Stimulated activated CD8-positive, alpha-beta memory T cell treated with anti-CD3 and anti-CD28 coated beads, Interleukin-12 subunit alpha, Interleukin-12 subunit beta, amount 100 ng/mL, for 4 hours (primary cell): ENCODE results near the gene TMOD1.
"Not testable (repeated sequence)": the region's sequence is repeated elsewhere in the genome, so short reads cannot be mapped to it uniquely, and the experiment has no call there.

Experiments used
- DNase-seq: peaks from one replicate; pipeline ENCODE4 v3.0.0-alpha.2; 2020; ENCODE audit warnings: low read depth

TMOD1 gene

GRCh38 chr9:97501177-97501971 lies at the start of gene TMOD1:
TSS of gene TMOD1 (plus strand) at chr9:97501666. CDS start at chr9:97524189, 22,523 bp downstream.
- peak; percentile 27 for DNase-seq

DNA sequence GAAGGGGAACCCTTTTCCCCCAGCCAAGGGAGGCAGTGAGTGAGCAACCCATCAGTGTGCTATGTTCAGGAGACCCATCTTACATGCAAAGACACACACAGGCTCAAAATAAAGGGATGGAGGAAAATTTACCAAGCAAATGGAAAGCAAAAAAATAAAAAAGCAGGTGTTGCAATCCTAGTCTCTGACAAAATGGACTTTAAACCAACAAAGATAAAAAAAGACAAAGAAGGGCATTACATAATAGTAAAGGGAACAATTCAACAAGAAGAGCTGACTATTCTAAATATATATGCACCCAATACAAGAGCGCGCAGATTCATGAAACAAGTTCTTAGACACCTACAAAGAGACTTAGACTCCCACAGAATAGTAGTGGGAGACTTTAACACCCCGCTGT lies 47.9 kb upstream of the TMOD1 start:
- DNase-seq: not testable (repeated sequence)

DNA sequence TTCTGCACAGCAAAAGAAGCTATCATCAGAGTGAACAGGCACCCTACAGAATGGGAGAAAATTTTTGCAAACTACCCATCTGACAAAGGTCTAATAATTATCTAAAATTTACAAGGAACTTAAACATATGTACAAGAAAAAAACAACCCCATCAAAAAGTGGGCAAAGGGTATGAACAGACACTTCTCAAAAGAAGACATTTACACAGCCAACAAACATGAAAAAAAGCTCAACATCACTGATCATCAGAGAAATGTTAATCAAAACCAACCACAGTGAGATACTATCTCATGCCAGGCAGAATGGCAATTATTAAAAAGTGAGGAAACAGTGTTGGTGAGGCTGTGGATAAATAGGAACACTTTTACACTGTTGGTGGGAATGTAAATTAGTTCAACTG lies 44.6 kb upstream of the TMOD1 start:
- not testable (repeated sequence) for DNase-seq

- DNase-seq: no peak
Measured at GRCh38 chr9:97459326-97459725, 42.1 kb upstream of the TMOD1 start.

GRCh38 chr9:97462159-97462558 lies 39.3 kb upstream of the TMOD1 start:
- DNase-seq: no peak

GRCh38 chr9:97462914-97463313 lies 38.6 kb upstream of the TMOD1 start:
- DNase-seq: no peak

GRCh38 chr9:97468658-97469448 lies 32.6 kb upstream of the TMOD1 start:
- DNase-seq: no peak

DNA sequence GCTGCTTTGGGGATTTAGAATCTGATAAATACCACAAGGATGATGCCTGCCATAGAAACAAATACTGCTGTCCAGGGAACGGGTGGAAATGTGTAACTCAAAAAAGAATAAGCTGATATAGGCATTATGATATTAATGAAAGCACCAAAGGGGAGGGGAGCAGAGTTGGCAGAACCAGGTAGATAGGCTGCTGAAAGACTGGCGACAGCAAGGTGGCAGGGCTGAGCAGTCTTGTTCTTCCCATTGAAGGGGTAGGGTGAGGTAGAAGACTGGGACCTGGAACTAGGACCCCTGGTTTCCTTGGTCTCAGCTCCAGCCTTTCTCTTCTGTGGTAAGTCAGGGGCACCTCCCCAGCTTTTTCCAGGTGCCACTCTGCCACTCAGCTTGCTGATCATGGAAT lies 31.4 kb upstream of the TMOD1 start:
- no peak for DNase-seq

GRCh38 chr9:97473717-97474116 lies 27.7 kb upstream of the TMOD1 start:
- no peak for DNase-seq

DNA sequence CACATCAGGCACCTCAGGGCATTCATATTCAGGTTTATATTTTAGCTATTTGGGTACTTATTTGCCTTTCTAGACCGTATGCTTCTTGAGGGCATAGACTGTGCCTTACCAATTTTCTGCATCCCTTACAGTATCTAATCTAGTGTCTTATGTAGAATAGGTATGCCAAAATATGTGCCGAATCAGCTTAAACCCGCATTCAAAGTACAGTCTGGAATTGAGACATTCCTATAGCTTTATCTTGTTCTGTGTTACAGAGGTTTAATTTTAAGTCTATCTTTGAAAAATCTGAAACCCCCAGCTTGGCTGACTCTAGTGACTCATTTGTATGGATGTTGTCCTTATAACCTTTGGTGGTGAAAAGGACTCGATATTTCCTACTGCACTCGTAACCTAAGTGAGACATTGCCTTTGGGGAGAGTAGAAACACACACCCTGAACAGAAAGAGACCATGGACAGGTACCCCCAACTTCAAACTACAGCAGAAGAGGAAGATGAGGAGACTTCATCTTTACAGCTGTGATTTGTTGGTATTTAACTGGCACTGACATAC lies 27.0 kb upstream of the TMOD1 start:
- DNase-seq: no peak

- no peak for DNase-seq
Measured at GRCh38 chr9:97475059-97475458, 26.4 kb upstream of the TMOD1 start.

GRCh38 chr9:97478301-97478981 lies 23.0 kb upstream of the TMOD1 start:
- no peak for DNase-seq

- DNase-seq: no peak
Measured at GRCh38 chr9:97479496-97480159, 21.8 kb upstream of the TMOD1 start.

GRCh38 chr9:97480174-97480573 lies 21.3 kb upstream of the TMOD1 start:
- no peak for DNase-seq

DNA sequence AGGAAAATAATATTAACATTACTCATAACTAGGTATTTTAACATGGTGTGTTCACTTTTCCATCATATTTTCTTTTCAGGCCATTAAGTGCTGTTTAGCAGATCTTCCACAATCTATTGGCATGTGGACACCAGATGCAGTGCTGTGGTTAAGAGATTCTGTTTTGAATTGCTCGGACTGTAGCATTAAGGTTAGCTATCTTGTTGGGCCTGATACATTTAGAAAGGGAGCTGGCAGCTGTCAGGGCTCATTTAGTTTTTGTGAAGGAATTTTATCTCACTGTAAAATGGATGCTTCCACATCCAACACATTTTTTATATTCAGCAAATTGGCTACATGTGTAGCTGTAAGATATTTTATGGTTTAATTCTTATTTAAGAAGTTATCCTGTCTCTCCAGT lies 20.7 kb upstream of the TMOD1 start:
- no peak for DNase-seq

GRCh38 chr9:97484134-97484533 lies 17.3 kb upstream of the TMOD1 start:
- DNase-seq: no peak

- DNase-seq: no peak
Measured at GRCh38 chr9:97487107-97487506, 14.4 kb upstream of the TMOD1 start.

DNA sequence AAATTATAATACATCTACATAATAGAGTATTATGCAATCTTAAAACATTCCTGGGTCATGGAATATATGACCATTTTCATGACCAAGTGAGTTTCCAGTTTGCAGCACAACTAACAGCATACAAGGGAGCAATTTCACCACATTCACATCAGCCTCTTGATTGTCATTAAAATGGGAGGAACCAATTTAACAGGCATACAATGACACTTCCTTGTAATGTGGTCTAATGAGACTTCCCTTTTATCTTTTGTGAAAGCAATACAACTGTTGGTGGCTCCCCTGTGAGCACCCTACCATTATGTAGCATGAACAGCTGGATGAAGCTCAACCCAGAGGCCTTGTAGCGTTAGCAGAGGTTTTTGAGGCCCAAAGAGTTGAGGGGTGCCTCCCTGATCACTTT lies 13.6 kb upstream of the TMOD1 start:
- no peak for DNase-seq

- no peak for DNase-seq
Measured at GRCh38 chr9:97491216-97491999, 10.1 kb upstream of the TMOD1 start.

GRCh38 chr9:97497558-97498375 lies 3.7 kb upstream of the TMOD1 start:
- not testable (repeated sequence) for DNase-seq
